Activated CD4-positive, alpha-beta T cell treated with anti-CD3 and anti-CD28 coated beads, Interleukin-2, amount 50 U/mL, for 16 hours (primary cell): Measurements from ENCODE around the gene PCDHA2.
A peak's percentile ranks its signal among the peaks of the same experiment; 100 is the strongest.
"Not testable (repeated sequence)": the region's sequence is repeated elsewhere in the genome, so short reads cannot be mapped to it uniquely, and the experiment has no call there.

Source experiments
- DNase-seq: peaks from one replicate; pipeline ENCODE4 v3.0.0-alpha.2; 2020

PCDHA2 gene

DNA sequence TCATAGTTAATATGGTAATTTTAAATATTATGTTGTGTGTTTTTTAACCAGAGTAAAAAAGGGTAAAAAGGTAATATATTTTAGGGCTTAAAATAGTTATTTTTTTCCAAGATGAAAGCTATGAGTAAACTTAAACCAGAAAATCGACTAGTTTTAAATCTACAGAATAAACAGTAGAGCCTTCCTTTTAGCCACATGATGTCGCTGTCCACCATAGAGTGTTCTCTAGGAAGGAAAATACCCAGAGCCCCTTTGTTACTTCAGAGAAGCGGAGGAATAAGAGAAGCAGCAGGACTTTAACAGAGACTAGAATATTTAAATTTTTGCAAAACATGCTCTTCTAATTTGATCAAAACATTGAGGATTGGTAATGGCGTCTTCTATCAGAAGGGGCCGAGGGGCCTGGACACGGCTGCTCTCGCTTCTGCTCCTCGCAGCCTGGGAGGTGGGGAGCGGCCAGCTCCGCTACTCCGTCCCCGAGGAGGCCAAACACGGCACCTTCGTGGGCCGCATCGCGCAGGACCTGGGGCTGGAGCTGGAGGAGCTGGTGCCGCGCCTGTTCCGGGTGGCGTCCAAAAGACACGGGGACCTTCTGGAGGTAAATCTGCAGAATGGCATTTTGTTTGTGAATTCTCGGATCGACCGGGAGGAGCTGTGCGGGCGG, at the start of gene PCDHA2:
Gene PCDHA2 (plus strand): TSS at position 258 of the 664 bp plus-strand sequence.
- DNase-seq = no peak

DNA sequence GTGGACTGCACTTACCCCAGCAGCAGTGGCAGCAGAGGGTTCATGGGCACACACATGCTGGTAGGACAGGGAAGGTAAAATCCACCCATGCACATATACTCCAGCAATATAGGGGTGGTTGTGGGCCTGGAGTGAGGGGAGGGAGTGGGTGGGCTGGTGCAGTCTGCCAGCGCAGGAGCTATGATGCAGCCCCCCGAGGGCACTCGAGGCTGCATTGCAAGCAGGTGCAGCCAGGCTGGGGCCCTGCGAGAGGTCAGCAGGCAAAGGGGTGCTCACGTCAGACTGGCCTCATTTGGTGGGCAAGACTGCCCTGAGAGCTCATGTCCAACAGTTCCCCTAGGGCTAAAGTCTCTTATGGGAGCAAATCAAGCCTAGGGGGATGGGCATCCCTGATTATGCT, 41.1 kb upstream of the PCDHA2 start:
- DNase-seq = no peak

DNA sequence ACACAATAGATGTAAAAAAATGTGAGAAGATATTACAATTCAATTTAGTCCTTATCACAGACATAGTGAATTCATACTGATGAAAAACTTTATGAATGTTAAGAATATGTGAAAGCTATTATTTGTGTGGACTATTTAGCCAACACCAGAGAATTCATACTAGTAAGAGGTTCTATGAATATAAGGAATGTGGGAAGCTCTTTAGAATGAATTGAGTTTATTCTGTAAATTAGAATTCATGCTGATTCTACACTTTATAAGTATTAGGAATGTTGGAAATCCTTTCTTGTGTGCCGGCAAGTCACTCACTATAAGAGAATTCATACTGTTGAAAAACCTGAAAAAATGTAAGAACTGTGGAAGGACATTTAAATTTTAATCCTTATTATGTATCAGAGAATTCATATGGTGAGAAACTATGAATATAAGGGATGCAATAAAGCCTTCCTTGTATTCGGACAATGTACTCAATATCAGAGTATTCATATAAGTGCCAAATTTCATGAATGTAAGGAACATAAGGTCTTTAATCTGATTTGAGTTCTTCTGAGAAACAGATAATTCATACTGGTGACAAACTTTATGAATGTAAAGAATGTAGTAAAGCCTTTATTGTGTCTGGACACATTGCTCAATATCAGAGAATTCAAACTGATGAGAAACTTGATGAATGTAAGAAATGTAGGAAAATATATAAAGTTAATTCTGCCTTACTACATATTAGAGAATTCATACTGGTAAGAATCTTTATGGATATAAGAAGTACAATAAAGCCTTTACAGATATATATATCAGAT, 30.3 kb upstream of the PCDHA2 start:
- DNase-seq = no peak

DNA sequence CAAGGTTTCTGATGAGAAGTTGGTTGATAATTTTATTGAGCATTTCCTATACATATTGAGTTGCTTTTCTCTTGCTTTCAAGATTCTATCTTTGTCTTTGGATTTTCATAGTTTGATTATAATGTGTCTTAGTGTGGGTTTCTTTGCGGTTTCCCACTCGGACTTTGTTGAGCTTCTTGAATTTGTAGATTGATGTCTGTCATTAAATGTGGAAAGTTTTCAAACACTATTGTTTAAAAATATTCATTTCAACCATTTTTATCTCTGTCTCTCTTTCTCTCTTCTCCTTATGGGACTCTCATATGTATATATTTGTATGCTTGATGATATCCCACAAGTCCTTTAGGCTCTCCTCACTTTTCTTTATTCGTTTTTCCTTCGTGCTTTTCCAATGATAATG, 27.2 kb upstream of the PCDHA2 start:
- no peak for DNase-seq

DNA sequence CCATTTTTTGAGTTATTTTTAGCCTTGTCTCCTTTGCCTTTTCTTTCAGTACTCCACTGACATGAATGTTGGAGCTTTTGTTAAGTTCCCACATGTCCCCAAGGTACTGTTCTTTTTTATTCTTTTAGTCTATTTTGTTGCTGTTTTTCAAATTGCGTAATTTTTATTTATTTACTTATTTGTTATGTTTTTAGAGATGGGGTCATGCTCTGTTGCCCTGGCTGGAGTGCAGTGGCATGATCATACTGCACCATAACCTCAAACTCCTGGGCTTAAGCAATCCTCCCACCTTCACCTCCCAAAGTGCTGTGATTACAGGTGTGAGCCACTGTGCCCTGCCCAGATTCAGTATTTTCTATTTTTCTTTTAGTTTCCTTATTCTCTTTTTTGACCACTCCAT, 14.1 kb upstream of the PCDHA2 start:
- no peak for DNase-seq

DNA sequence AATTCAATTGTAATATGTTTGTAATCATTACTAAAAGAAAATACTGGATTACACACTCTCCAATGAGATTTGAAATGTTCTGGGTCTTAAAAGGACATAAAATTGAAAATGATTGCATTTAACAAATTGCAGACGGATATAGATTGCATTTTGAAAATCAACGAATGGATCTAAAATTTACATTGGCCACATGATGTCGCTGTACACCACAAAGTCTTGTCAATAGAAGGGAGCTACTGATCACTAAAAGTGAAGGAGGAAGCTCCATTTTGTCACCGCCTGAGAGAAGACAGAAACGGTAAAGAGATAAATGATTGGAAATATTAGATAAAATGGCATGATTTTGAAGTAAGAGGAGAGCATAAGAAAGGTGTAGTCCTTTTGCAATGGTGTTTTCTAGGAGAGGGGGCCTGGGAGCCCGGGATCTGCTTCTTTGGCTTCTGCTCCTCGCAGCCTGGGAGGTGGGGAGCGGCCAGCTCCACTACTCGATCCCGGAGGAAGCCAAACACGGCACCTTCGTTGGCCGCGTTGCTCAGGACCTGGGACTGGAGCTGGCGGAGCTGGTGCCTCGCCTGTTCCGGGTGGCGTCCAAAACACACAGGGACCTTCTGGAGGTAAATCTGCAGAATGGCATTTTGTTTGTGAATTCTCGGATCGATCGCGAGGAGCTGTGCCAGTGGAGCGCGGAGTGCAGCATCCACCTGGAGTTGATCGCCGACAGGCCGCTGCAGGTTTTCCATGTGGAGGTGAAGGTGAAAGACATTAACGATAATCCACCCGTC, 8.6 kb upstream of the PCDHA2 start, which contains the start of gene PCDHA1:
Gene PCDHA1 (plus strand): TSS at position 236 of the 782 bp plus-strand sequence.
- DNase-seq = peak; percentile 0

DNA sequence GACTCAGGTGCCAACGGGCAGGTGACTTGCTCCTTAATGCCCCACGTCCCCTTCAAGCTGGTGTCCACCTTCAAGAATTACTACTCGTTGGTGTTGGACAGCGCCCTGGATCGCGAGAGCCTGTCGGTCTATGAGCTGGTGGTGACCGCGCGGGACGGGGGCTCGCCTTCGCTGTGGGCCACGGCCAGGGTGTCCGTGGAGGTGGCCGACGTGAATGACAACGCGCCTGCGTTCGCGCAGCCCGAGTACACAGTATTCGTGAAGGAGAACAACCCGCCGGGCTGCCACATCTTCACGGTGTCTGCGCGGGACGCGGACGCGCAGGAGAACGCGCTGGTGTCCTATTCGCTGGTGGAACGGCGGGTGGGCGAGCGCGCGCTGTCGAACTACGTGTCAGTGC, 7.2 kb upstream of the PCDHA2 start:
- not testable (repeated sequence) for DNase-seq

DNA sequence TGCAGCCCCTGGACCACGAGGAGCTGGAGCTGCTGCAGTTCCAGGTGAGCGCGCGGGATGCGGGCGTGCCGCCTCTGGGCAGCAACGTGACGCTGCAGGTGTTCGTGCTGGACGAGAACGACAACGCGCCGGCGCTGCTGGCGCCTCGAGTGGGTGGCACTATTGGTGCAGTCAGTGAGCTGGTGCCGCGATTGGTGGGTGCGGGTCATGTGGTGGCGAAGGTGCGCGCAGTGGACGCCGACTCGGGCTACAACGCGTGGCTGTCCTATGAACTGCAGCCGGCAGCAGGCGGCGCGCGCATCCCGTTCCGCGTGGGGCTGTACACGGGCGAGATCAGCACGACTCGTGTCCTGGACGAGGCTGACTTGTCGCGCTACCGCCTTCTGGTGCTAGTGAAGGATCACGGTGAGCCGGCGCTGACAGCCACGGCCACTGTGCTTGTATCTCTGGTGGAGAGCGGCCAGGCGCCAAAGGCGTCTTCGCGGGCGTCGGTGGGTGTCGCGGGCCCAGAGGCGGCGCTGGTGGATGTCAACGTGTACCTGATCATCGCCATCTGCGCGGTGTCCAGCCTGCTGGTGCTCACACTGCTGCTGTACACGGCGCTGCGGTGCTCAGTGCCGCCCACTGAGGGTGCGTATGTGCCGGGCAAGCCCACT, 6.7 kb upstream of the PCDHA2 start:
- not testable (repeated sequence) for DNase-seq

DNA sequence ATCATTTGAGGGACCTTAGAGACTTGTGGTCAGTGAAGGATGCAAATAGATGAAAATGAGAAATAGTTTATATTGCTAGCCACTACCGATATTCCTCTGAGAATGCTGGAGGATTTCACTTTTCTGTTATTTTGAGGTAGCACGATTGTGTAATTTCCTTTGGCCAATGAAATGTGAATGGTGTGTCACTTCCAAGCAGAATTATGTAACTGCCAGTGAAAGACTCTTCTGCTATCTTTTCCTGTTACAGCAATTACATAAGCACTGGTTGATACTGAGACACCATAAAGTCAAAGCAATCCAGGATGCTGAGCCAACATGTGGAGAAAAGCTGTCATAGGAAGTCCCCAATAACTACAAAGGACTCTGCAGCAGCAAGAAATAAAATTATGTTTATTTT, 3.6 kb upstream of the PCDHA2 start:
- no peak for DNase-seq

DNA sequence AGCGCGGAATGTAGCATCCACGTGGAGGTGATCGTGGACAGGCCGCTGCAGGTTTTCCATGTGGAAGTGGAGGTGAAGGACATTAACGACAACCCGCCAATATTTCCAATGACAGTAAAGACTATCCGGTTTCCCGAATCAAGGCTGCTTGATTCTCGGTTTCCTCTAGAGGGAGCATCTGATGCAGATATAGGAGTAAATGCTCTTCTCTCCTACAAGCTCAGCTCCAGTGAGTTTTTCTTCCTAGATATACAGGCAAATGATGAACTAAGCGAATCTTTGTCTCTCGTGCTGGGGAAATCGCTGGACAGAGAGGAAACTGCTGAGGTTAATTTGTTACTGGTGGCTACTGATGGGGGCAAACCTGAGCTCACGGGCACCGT, 598 bp downstream of the PCDHA2 start:
- no peak for DNase-seq

DNA sequence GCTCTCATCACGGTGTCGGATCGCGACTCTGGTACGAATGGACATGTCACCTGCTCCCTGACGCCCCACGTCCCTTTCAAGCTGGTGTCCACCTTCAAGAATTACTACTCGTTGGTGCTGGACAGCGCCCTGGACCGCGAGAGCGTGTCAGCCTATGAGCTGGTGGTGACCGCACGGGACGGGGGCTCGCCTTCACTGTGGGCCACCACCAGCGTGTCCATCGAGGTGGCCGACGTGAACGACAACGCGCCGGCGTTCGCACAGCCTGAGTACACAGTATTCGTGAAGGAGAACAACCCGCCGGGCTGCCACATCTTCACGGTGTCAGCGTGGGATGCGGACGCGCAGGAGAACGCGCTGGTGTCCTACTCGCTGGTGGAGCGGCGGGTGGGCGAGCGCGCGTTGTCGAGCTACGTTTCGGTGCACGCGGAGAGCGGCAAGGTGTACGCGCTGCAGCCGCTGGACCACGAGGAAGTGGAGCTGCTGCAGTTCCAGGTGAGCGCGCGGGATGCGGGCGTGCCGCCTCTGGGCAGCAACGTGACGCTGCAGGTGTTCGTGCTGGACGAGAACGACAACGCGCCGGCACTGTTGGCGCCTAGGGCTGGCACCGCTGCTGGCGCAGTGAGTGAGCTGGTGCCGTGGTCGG, 1.5 kb downstream of the PCDHA2 start:
- not testable (repeated sequence) for DNase-seq

DNA sequence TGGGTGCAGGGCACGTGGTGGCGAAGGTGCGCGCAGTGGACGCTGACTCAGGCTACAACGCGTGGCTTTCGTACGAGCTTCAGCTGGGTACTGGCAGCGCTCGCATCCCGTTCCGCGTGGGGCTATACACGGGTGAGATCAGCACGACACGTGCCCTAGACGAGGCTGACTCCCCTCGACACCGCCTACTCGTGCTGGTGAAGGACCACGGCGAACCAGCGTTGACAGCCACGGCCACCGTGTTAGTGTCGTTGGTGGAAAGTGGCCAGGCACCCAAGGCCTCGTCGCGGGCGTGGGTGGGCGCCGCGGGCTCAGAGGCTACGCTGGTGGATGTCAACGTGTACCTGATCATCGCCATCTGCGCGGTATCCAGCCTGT, 2.1 kb downstream of the PCDHA2 start:
- no peak for DNase-seq

DNA sequence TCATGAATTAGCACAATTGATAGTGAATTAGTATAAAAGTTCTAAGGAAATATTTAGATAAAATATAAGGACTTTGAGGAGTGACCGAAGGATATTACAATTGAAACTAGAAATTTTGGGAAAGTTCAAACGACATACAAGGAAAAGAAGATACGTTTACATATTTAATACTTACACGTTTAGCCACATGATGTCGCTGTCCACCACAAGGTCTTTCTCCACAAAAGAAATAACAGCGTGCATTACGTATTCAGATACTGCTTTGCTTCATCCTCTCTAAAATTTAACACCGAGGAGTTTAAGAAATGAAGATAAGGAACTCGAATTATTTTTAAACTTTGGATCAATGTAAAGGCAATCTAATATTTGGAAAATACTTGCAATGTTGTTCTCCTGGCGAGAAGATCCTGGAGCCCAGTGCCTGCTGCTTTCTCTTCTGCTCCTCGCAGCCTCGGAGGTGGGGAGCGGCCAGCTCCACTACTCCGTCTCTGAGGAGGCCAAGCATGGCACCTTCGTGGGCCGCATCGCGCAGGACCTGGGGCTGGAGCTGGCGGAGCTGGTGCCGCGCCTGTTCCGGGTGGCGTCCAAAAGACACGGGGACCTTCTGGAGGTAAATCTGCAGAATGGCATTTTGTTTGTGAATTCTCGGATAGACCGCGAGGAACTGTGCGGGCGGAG, 6.3 kb downstream of the PCDHA2 start, which contains the start of gene PCDHA3:
Gene PCDHA3 (plus strand): TSS at position 242 of the 678 bp plus-strand sequence.
- no peak for DNase-seq

DNA sequence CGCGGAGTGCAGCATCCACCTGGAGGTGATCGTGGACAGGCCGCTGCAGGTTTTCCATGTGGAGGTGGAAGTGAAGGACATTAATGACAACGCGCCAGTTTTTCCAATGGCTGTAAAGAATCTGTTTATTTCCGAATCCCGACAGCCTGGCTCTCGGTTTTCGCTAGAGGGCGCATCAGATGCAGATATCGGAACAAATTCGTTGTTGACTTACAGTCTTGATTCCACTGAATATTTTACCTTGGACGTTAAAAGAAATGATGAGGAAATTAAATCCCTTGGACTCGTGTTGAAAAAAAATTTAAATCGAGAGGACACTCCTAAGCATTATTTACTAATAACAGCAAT, 6.8 kb downstream of the PCDHA2 start:
- no peak for DNase-seq

DNA sequence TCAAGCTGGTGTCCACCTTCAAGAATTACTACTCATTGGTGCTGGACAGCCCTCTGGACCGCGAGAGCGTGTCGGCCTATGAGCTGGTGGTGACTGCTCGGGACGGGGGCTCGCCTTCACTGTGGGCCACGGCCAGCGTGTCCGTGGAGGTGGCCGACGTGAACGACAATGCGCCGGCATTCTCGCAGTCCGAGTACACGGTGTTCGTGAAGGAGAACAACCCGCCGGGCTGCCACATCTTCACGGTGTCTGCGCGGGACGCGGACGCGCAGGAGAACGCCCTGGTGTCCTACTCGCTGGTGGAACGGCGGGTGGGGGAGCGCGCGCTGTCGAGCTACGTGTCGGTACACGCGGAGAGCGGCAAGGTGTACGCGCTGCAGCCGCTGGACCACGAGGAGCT, 7.7 kb downstream of the PCDHA2 start:
- not testable (repeated sequence) for DNase-seq

DNA sequence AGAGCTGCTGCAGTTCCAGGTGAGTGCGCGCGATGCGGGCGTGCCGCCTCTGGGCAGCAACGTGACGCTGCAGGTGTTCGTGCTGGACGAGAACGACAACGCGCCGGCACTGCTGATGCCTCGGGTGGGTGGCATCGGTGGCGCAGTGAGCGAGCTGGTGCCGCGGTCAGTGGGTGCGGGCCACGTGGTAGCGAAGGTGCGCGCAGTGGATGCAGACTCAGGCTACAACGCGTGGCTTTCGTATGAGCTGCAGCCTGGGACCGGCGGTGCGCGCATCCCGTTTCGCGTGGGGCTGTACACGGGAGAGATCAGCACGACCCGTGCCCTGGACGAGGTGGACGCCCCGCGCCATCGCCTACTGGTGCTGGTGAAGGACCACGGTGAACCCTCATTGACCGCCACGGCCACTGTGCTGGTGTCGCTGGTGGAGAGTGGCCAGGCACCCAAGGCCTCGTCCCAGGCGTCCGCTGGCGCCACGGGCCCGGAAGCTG, 8.2 kb downstream of the PCDHA2 start:
- no peak for DNase-seq

DNA sequence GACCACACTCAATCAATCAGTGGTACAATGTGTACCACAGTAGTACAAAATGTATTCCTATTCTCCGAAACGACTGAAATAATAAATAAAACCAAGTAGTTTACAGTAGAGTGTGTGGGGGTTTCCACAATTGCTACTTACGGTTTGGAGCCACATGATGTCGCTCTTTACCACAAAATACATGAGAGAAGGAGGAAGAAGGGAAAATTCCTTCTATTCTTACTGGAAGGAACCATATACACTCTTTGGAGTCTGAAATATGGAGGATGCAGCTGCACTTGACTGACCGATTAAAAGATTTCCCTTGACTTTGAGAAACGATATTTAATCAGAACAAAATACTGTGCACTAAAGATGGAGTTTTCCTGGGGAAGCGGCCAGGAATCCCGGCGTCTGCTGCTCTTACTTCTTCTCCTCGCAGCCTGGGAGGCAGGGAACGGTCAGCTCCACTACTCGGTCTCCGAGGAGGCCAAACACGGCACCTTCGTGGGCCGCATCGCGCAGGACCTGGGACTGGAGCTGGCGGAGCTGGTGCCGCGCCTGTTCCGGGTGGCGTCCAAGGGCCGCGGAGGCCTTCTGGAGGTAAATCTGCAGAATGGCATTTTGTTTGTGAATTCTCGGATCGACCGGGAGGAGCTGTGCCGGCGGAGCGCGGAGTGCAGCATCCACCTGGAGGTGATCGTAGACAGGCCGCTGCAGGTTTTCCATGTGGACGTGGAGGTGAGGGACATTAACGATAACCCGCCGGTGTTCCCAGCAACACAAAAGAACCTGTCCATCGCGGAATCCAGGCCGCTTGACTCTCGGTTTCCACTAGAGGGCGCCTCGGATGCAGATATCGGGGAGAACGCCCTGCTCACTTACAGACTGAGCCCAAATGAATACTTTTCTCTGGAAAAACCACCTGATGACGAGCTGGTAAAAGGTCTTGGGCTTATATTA, 12.5 kb downstream of the PCDHA2 start, which contains the start of gene PCDHA4:
Gene PCDHA4 (plus strand): TSS at position 235 of the 942 bp plus-strand sequence.
- DNase-seq = peak; percentile 22

DNA sequence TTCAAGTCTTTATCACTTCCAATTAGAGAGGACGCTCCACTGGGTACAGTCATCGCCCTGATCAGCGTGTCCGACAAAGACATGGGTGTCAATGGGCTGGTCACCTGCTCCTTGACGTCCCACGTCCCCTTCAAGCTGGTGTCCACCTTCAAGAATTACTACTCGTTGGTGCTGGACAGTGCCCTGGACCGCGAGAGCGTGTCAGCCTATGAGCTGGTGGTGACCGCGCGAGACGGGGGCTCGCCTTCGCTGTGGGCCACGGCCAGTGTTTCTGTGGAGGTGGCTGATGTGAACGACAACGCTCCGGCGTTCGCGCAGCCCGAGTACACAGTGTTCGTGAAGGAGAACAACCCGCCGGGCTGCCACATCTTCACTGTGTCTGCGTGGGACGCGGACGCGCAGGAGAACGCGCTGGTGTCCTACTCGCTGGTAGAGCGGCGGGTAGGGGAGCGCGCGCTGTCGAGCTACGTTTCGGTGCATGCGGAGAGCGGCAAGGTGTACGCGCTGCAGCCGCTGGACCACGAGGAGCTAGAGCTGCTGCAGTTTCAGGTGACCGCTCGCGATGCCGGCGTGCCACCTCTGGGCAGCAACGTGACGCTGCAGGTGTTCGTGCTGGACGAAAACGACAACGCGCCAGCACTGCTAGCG, 13.7 kb downstream of the PCDHA2 start:
- DNase-seq = not testable (repeated sequence)

DNA sequence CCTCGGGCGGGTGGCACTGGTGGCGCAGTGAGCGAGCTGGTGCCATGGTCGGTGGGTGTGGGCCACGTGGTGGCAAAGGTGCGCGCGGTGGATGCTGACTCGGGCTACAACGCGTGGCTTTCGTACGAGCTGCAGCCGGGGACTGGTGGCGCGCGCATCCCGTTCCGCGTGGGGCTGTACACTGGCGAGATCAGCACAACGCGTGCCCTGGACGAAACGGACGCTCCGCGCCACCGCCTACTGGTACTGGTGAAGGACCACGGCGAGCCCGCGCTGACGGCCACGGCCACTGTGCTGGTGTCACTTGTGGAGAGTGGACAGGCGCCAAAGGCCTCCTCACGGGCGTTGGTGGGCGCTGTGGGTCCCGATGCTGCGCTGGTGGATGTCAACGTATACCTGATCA, 14.2 kb downstream of the PCDHA2 start:
- no peak for DNase-seq
